Measurements from ENCODE around the gene CDCP2. TPM values are rescaled to one million over a fixed set of nuclear protein-coding genes. Genes with fewer than 3 reads are reported as not detected.
A peak's percentile ranks its signal among the peaks of the same experiment; 100 is the strongest.

The CDCP2 gene
- total and polyA plus RNA-seq, 10 donors = 0.23 to 1.6 (median 0.85) TPM; not detected in 3

GRCh38 chr1:54132495-54132894 is 20.3 kb downstream of the CDCP2 start:
- H3K4me3 ChIP-seq = no peak overlapping the region
- no peaks in the 10 kb centered on the region for H3K27me3 ChIP-seq (replicated peaks in 1 of 7)
- no peaks in the 10 kb centered on the region for H3K9me3 ChIP-seq
- no peak for DNase-seq
- no peak for TF ChIP-seq CTCF (IDR thresholded peaks at IDR 0.05 in 8 of 11, conservative IDR thresholded peaks at IDR 0.05 in 3 of 11)
- no peak for TF ChIP-seq POLR2AphosphoS5 (IDR thresholded peaks at IDR 0.05)
- TF ChIP-seq POLR2A (IDR thresholded peaks at IDR 0.05) = no peak
- no peak overlapping the region for H3K27ac ChIP-seq
- H3K4me1 ChIP-seq = peaks cover 0 to 21% (median 6%) of the 10 kb centered on the region in 6 donors
- WGBS, 5 donors = 51 to 69% (median 57%) methylated on average over 2 of the region's 2 CpGs
- no peaks in the 10 kb centered on the region for H3K36me3 ChIP-seq
- intact Hi-C loops (cut with DNase I; ENCODE audit: low total_unique reads) = no loop called here

GRCh38 chr1:54131419-54131818 is 21.4 kb downstream of the CDCP2 start:
- Histone ChIP-seq H3K27me3 (replicated peaks in 1 of 7) (no peaks in the 10 kb centered on the region), H3K4me1 (peaks cover 0 to 11% (median 2%) of the 10 kb centered on the region in 6 donors), H3K36me3 (no peaks in the 10 kb centered on the region), H3K27ac (no peak overlapping the region), H3K9me3 (no peaks in the 10 kb centered on the region), H3K4me3 (no peak overlapping the region)
- 70 to 92% (median 78%) methylated on average over 2 of the region's 2 CpGs for WGBS, 5 donors
- TF ChIP-seq POLR2A (IDR thresholded peaks at IDR 0.05) (no peak), POLR2AphosphoS5 (IDR thresholded peaks at IDR 0.05) (no peak), CTCF (IDR thresholded peaks at IDR 0.05 in 8 of 11, conservative IDR thresholded peaks at IDR 0.05 in 3 of 11) (no peak)
- intact Hi-C loops (cut with DNase I; ENCODE audit: low total_unique reads) = no loop called here
- DNase-seq = no peak

GRCh38 chr1:54129858-54130257 is 22.9 kb downstream of the CDCP2 start:
- Histone ChIP-seq H3K4me3 (no peak overlapping the region), H3K36me3 (no peaks in the 10 kb centered on the region), H3K4me1 (no peaks in the 10 kb centered on the region), H3K9me3 (no peaks in the 10 kb centered on the region), H3K27me3 (replicated peaks in 1 of 7) (no peaks in the 10 kb centered on the region), H3K27ac (no peak overlapping the region)
- WGBS, 5 donors = 75 to 92% (median 80%) methylated on average over 2 of the region's 2 CpGs
- no peak for TF ChIP-seq POLR2A (IDR thresholded peaks at IDR 0.05)
- TF ChIP-seq CTCF (IDR thresholded peaks at IDR 0.05 in 8 of 11, conservative IDR thresholded peaks at IDR 0.05 in 3 of 11) = no peak
- TF ChIP-seq POLR2AphosphoS5 (IDR thresholded peaks at IDR 0.05) = no peak
- peak; percentile 19 for DNase-seq
- intact Hi-C loops (cut with DNase I; ENCODE audit: low total_unique reads) = no loop called here

GRCh38 chr1:54127594-54128300 is 25.1 kb downstream of the CDCP2 start:
- 74 to 86% (median 77%) methylated on average over 7 of the region's 7 CpGs for WGBS, 5 donors
- no peak overlapping the region for H3K27ac ChIP-seq
- peak; percentile 34 for DNase-seq
- H3K9me3 ChIP-seq = no peaks in the 10 kb centered on the region
- TF ChIP-seq POLR2AphosphoS5 (IDR thresholded peaks at IDR 0.05) (no peak), CTCF (IDR thresholded peaks at IDR 0.05 in 8 of 11, conservative IDR thresholded peaks at IDR 0.05 in 3 of 11) (no peak), POLR2A (IDR thresholded peaks at IDR 0.05) (no peak)
- intact Hi-C loops (cut with DNase I; ENCODE audit: low total_unique reads) = no loop called here
- no peaks in the 10 kb centered on the region for H3K36me3 ChIP-seq
- peaks cover 0 to 6% (median 0%) of the 10 kb centered on the region in 6 donors for H3K4me1 ChIP-seq
- H3K27me3 ChIP-seq (replicated peaks in 1 of 7) = no peaks in the 10 kb centered on the region
- H3K4me3 ChIP-seq = no peak overlapping the region

Measured in spleen (tissue), 11 donors.